Stomach (tissue), 4 donors: Measurements from ENCODE around the gene PRRT2.

Source experiments
- CTCF ChIP-seq, 7 experiments: fragments of 450-650 bp in 4 of 7; fragments of 200-600 bp in 3 of 7; sonication (generic) in 3 of 7; IDR thresholded peaks; one replicate each; pipeline ENCODE4 v1.5.1; 2016 to 2019; ENCODE audit warnings: antibody characterized with exemption in 7 of 7, control low read depth in 2 of 7, mild to moderate bottlenecking in 1 of 7
- POLR2A ChIP-seq, 4 donors: fragments of 450-650 bp; IDR thresholded peaks; one replicate each; pipeline ENCODE4 v1.6.1; 2016; ENCODE audit warnings: antibody characterized with exemption in 4 of 4, control low read depth in 2 of 4, mild to moderate bottlenecking in 1 of 4, moderate library complexity in 1 of 4
- POLR2AphosphoS5 ChIP-seq, 3 donors: sonication (generic); formaldehyde crosslinking; IDR thresholded peaks; one replicate each; pipeline ENCODE4 v1.6.1; 2016; ENCODE audit warnings: antibody characterized with exemption in 3 of 3

DNA sequence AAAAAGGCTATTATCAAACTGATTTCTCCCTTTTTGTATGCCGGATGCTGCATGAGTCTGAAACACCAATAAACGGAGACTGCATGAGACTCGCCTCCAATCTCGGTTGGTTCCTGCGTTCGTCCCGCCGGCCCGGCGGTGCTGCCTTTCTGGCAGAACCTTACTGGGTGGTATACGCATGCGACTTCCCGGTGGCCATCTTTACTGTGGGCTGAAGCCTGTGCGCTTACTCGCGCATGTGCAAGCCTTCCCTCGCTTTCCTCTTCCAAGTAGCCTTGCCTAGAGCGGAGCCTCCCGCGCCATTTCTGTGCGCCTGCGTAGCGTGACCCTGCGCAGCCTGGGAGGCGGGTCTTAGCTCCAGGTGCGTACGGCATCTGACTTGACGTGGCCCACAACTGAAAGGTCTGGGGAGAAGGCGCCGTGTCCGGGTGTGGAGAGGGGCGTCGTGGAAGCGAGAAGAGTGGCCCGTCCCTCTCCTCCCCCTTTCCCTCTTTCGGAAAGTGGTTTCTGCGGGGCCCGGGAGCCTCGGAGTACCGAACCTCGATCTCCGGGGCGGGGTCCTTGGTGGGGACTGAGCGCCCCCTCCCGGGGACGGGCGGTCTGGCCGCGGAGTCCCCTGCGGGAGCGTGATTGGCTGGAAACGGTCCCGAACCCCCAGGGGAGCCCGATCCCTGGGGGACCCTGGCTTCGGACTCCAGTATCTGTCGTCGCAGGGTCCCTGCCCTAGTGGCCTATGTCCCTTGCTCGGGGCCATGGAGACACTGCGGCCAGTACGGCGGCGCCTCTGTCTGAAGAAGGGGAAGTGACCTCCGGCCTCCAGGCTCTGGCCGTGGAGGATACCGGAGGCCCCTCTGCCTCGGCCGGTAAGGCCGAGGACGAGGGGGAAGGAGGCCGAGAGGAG, 4.0 kb downstream of the PRRT2 start, which contains the start of gene PAGR1:
- TF ChIP-seq POLR2A (IDR thresholded peaks at IDR 0.05) (peak in 2 of 4 donors; percentile 13 to 55), CTCF (IDR thresholded peaks at IDR 0.05) (peak in 5 of 7 experiments; percentile 81 to 93 (median 87)), POLR2AphosphoS5 (IDR thresholded peaks at IDR 0.05) (peak; percentile 78 to 97 (median 88))
